ENCODE measurements around the gene C11orf52.

DNA sequence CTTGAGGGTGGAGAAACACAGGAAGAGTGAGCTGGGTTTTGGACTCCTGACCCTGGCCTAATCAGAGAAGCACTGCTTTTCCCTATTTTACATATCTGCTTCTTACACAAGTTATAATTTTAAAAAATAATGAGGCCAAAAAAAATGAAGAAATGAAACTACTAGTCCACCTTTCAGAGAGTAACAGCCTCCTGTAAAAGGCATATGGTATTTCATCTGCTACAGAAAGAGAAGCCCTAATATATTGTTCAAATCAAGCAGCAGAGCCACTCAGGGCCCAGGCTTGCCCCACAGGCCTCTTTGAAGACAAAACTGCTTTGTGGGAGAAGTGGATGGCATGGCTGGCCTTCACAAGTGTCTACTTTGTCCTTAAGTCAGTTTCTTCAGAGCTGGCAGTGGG, 28.4 kb downstream of the C11orf52 start:
- TF ChIP-seq, protein P1, sequence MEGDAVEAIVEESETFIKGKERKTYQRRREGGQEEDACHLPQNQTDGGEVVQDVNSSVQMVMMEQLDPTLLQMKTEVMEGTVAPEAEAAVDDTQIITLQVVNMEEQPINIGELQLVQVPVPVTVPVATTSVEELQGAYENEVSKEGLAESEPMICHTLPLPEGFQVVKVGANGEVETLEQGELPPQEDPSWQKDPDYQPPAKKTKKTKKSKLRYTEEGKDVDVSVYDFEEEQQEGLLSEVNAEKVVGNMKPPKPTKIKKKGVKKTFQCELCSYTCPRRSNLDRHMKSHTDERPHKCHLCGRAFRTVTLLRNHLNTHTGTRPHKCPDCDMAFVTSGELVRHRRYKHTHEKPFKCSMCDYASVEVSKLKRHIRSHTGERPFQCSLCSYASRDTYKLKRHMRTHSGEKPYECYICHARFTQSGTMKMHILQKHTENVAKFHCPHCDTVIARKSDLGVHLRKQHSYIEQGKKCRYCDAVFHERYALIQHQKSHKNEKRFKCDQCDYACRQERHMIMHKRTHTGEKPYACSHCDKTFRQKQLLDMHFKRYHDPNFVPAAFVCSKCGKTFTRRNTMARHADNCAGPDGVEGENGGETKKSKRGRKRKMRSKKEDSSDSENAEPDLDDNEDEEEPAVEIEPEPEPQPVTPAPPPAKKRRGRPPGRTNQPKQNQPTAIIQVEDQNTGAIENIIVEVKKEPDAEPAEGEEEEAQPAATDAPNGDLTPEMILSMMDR (IDR thresholded peaks at IDR 0.05) = no peak
- no peak for TF ChIP-seq POLR2A (IDR thresholded peaks at IDR 0.05)

All from lower leg skin (tissue), 3 donors.